AG04449 (cell line): ENCODE data around the gene GPR35.

Source experiments
- CTCF ChIA-PET: fragments of 350-600 bp; formaldehyde crosslinking; extraction: SDS; loops from one replicate; lab custom pipeline; 2021; ENCODE audit warnings: antibody characterized with exemption; lab: Yijun Ruan, JAX
- POLR2A ChIA-PET: fragments of 400-600, 350-600 bp; formaldehyde crosslinking; extraction: SDS; loops from one replicate; lab custom pipeline; 2020; ENCODE audit warnings: antibody characterized with exemption, inconsistent platforms; lab: Yijun Ruan, JAX
- DNase-seq: peaks from one replicate; pipeline ENCODE4 v3.0.0-alpha.2; 2010; ENCODE audit warnings: low read depth, low spot score
- H3K4me3 ChIP-seq: 2 replicates; pipeline ENCODE4 v1.5.1; 2011; ENCODE audit warnings: low read depth, mild to moderate bottlenecking, control low read depth, low read length
- TF ChIP-seq, protein P1 (sequence below): IDR thresholded peaks from one replicate; pipeline ENCODE4 v1.5.1; 2011; ENCODE audit warnings: mild to moderate bottlenecking, moderate library complexity, low read length, control low read depth, inconsistent platforms; ENCODE audit not compliant: insufficient read depth; ENCODE audit errors: missing control alignments

GPR35 gene

DNA sequence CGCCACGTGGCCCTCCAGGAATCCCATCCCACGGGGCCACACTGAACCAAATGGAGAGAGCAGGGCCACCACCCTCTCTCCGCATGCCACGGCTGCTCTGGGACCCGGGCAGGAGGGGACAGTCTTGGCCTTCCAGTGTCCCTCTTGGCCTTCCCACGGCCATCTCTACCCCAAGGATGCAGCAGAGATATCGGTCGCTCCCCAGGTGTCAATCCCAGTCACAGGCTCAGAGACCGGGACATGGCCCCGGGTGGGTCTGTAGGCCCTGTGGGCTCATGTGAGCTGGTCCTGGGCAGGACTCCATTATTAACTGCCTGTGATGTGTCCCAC lies 23.5 kb upstream of the GPR35 start:
- TF ChIP-seq, protein P1, sequence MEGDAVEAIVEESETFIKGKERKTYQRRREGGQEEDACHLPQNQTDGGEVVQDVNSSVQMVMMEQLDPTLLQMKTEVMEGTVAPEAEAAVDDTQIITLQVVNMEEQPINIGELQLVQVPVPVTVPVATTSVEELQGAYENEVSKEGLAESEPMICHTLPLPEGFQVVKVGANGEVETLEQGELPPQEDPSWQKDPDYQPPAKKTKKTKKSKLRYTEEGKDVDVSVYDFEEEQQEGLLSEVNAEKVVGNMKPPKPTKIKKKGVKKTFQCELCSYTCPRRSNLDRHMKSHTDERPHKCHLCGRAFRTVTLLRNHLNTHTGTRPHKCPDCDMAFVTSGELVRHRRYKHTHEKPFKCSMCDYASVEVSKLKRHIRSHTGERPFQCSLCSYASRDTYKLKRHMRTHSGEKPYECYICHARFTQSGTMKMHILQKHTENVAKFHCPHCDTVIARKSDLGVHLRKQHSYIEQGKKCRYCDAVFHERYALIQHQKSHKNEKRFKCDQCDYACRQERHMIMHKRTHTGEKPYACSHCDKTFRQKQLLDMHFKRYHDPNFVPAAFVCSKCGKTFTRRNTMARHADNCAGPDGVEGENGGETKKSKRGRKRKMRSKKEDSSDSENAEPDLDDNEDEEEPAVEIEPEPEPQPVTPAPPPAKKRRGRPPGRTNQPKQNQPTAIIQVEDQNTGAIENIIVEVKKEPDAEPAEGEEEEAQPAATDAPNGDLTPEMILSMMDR = no peak
- CTCF ChIA-PET = no interaction called here
- no peak for DNase-seq
- POLR2A ChIA-PET = no interaction called here
- no peak overlapping the region for H3K4me3 ChIP-seq

DNA sequence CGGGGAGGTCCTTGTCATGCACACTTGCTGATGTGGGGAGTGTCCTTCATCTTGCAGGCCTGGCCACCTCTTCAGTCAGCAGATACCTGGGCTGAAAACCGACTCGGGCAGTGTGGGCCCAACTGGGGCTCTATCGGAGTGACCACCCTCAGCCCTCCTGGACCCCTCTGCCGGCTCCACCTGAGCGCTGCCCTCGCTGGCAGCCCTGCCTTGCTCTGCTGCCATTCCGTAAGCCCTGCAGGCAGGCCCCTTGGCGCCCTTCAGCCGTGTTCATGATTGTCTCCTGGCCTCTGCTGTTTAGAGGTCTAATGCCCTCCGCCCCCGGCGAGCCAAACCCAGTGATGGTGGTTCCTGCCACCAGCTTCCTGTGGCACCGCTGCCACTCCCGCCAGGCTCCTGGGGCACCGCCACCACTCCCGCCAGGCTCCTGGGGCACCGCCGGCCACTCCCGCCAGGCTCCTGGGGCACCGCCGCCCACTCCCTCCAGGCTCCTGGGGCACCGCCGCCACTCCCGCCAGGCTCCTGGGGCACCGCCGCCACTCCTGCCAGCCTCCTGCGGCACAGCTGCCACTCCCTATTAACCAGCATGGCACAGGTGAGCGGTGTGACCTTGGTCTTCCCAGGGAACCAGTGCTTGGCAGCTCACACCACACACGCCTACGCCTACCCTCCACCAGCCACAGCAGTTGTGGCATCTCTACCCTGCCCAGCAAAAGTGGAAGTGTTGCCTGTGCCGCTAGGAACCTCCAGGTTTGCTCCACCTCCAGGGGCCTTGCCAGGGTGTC lies 22.8 kb upstream of the GPR35 start:
- ChIA-PET CTCF (interaction anchor here (2.1 kb wide), 1 partner anchor 15 kb away, joined by 5 read pairs; the partner anchor contains the start of gene CAPN10), POLR2A (no interaction called here)
- H3K4me3 ChIP-seq = no peak overlapping the region
- TF ChIP-seq, protein P1 = no peak
- no peak for DNase-seq

DNA sequence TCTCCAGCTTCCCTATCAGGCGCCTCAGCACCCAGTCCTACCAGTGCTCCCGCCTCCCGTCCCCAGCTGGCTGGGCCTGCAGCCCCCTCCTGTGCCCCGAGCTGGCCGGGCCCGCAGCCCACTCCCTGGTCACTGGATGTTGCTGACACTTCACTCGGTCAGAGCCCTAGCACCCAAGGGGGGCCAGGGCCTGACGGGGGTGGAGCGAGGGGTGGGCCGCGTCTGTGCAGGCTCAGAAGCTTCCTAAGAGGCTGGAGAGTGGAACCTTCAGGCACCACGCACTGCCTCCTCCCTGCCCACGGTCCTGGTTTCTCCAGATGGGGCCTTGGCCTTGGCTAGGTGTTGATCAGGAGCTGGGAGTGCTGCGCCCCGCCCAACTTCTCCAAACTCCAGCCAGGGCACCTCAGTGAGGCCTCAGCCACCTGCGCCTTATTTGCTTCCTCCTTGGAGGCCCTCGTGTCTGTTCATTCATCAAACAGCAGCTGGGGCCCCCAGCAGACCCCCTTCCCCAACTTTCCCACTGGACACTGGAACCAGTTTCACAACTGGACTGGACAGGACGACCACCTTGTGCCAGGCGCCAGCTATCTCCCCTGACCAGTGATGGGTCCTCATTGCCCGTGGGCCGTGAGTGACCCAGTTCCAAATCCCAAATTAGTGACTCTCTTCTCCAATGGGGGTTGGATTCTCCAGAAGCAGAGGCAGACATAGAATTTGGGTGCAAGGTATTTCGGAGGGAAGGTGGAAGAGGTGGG lies 22.0 kb upstream of the GPR35 start:
- H3K4me3 ChIP-seq = no peak overlapping the region
- DNase-seq = no peak
- POLR2A ChIA-PET = no interaction called here
- CTCF ChIA-PET = interaction anchor here (2.1 kb wide), 1 partner anchor 16 kb away, joined by 5 read pairs; the partner anchor contains the start of gene CAPN10
- TF ChIP-seq, protein P1 = no peak

DNA sequence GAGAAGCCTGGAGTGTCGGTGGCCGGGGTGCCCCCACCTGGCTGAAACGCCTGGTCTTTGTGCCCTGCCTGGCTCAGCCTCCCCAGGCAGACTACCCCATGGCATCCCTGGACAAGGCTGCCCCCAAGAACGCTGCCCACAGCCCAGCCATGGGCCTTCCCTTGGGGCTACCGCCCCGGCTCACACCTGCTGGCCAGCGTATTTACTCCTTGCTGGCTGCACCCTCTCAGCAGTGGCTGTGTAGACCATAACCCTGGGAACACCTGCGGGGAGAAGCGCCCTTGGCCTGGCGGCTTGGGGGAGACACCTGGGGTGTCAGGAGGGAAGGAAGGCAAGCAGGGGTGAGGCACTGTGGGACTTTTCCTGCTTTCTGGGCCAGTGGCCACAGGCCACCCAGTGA lies 21.4 kb upstream of the GPR35 start:
- ChIA-PET CTCF (interaction anchor here (2.1 kb wide), 1 partner anchor 17 kb away, joined by 5 read pairs; the partner anchor contains the start of gene CAPN10), POLR2A (no interaction called here)
- DNase-seq = no peak
- TF ChIP-seq, protein P1 = no peak
- H3K4me3 ChIP-seq = no peak overlapping the region

DNA sequence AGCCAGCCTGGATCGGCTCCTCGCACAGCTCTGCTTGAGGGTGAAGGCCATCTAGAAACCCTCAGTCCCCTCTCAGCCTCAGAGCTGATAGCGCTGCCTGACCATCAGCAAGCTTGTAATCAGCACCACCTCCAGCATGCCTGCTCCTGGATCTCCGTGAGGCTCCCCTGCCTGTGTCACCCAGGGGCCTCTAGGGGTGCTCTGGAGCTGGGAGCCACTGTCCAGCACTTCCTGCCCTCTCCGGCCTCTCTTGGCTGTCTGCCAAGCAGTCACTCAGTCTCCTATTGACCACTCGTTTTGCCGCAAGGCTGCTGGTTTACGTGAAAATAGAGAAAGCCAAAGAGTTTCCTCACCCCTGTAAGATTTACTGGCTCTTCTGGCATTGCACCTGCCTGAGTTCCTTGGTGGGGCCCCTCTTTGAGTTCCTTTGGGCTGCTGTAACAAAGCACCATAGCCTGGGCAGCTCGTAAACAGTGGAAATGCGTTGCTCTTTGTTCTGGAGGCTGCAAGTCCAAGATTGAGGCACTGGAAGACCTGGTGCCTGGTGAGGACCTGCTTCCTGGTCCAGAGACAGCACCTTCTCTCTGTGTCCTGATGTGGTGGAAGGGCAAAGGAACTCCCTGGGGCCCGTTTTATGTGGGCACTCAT lies 20.9 kb upstream of the GPR35 start:
- DNase-seq = no peak
- TF ChIP-seq, protein P1 = peak; percentile 35
- CTCF ChIA-PET = interaction anchor here (2.1 kb wide), 1 partner anchor 17 kb away, joined by 5 read pairs; the partner anchor contains the start of gene CAPN10
- POLR2A ChIA-PET = no interaction called here
- no peak overlapping the region for H3K4me3 ChIP-seq
